HUES64 (cell line): ENCODE results near the gene EFS. TPM values are rescaled to one million over a fixed set of nuclear protein-coding genes. Genes with fewer than 3 reads are reported as not detected.

Experiments used
- H3K27ac ChIP-seq: 2 replicates; pipeline ENCODE4 v1.7.0; 2013; ENCODE audit warnings: low read depth, low read length, inconsistent platforms
- H3K27me3 ChIP-seq: 2 replicates; pipeline ENCODE4 v1.6.1; 2013; ENCODE audit warnings: mild to moderate bottlenecking, low read length; ENCODE audit not compliant: insufficient read depth
- H3K36me3 ChIP-seq: 2 replicates; pipeline ENCODE4 v1.6.1; 2013; ENCODE audit warnings: mild to moderate bottlenecking, low read length; ENCODE audit not compliant: insufficient read depth
- H3K4me1 ChIP-seq: 2 replicates; pipeline ENCODE4 v1.6.1; 2013; ENCODE audit warnings: mild to moderate bottlenecking, low read length, moderate library complexity; ENCODE audit not compliant: insufficient read depth
- H3K4me3 ChIP-seq: 2 replicates; pipeline ENCODE4 v1.5.1; 2013; ENCODE audit warnings: mild to moderate bottlenecking, low read length, moderate library complexity
- H3K9ac ChIP-seq: 2 replicates; pipeline ENCODE4 v1.6.1; 2013; ENCODE audit warnings: mild to moderate bottlenecking, low read depth, low read length
- H3K9me3 ChIP-seq: 2 replicates; pipeline ENCODE4 v1.6.1; 2013; ENCODE audit warnings: low read depth, low read length; ENCODE audit not compliant: insufficient read depth
- WGBS: fragments of 150-250, 120-280 bp; methylation state at CpG from one replicate; pipeline ENCODE4 v1.1.7; 2013; ENCODE audit warnings: missing lambda C conversion rate; 5-methylcytosine and 5-hydroxymethylcytosine counted together
- polyA plus RNA-seq, 2 experiments: library from polyadenylated mRNA; stranded (reverse); fragments of 50-300 nt; gene quantifications; one replicate each; pipeline ENCODE4 v1.2.3, GENCODE V29; 2013

The EFS gene, protein sequence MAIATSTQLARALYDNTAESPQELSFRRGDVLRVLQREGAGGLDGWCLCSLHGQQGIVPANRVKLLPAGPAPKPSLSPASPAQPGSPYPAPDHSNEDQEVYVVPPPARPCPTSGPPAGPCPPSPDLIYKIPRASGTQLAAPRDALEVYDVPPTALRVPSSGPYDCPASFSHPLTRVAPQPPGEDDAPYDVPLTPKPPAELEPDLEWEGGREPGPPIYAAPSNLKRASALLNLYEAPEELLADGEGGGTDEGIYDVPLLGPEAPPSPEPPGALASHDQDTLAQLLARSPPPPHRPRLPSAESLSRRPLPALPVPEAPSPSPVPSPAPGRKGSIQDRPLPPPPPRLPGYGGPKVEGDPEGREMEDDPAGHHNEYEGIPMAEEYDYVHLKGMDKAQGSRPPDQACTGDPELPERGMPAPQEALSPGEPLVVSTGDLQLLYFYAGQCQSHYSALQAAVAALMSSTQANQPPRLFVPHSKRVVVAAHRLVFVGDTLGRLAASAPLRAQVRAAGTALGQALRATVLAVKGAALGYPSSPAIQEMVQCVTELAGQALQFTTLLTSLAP
- 29.7 TPM for polyA plus RNA-seq (2013, experiment 1 of 2)
- polyA plus RNA-seq (2013, experiment 2 of 2) = 35.8 TPM

DNA sequence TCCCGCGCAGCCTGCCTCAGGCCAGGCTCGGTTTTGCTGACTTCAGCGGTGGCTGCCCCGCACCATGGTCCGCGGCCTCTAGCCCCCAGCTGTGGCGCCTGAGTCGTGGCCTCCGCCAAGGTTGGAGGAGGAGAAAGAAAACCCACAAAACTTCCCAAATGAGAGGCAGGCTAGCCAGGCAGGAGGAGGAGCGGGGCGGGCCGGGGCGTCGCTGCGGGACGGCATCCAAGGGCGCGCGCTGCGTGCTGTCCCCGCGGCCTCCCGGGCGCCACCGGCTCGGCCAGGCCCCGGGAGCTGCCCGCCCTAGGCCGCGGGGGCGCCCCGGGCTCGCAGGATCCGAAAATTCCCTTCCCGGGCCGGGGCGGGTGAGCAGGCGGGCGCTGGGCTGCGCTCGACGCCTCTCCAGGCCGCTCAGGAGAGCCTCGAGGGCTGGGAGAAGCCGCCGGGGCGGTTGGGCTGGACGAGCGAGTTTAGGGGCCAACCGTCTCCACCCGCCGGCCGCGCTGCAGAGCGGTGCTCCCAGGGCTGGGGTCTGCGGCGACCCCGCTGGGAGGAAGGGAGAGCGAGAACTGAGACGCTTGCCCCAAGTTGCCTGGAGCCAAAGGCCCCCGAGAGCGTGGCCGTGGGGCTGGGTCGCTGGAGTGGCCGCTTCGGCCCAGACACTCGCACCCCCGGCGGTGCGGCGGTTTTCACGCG, at the start of gene EFS:
Gene EFS, minus strand, starts transcription at position 137 of the 696 bp plus-strand sequence. CDS start 147 bp downstream, outside the sequence.
- Histone ChIP-seq H3K4me3 (peak within 1 kb of the TSS; percentile 76), H3K9me3 (no peaks in the 10 kb centered on the region), H3K27me3 (peaks cover 14% of the 10 kb centered on the region), H3K27ac (peak within 1 kb of the TSS; percentile 86), H3K4me1 (peaks cover 13% of the 10 kb centered on the region), H3K9ac (peak within 1 kb of the TSS; percentile 84), H3K36me3 (peaks cover 9% of the 10 kb centered on the region; the same call in 1 of the 2 replicates)
- under 1% methylated on average over 74 of the region's 74 CpGs for WGBS

DNA sequence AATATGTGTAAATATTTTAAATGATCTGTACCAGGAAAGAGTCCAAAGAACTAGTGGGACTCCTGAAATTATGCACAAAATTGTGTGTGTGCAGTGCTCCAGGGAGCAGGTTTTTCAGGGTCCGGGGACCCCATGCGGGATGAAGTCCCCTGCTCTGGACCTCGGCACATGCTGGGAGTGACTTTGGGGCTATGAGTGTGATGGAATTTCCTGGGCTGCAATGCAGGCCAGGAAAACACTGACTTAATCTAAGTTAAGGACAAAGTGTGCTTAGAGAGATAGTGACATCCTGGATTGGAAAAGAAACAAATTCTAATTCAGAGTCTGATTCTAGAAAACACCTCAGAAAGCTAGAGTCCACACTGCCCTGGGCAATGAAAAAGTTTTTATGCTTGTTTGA, 49.3 kb upstream of the EFS start:
- Histone ChIP-seq H3K27me3 (peaks cover 3% of the 10 kb centered on the region; the same call in 1 of the 2 replicates), H3K4me3 (no peak overlapping the region), H3K36me3 (no peaks in the 10 kb centered on the region), H3K4me1 (no peaks in the 10 kb centered on the region), H3K9me3 (no peaks in the 10 kb centered on the region), H3K9ac (no peak overlapping the region), H3K27ac (no peak overlapping the region)
- WGBS = 94% methylated on average over 3 of the region's 3 CpGs

DNA sequence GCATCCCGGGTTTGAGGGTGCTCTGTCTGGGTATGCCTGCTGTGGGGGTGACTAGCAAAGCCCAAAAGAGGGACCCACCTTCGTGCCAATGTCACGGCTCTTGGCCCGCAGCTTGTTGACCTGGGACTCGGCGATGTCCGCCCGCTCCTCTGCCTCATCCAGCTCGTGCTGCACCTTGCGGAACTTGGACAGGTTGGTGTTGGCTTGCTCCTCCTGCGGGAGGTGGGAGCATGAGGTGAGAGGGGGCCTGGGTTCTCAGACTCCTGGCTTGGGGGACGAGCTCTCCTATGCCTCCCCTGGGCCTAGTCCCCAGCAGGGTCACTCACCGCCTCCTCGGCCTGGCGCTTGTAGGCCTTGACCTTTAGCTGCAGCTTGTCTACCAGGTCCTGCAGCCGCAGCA, 48.7 kb upstream of the EFS start:
- WGBS = 94% methylated on average over 16 of the region's 16 CpGs
- no peaks in the 10 kb centered on the region for H3K9me3 ChIP-seq
- H3K4me3 ChIP-seq = no peak overlapping the region
- H3K4me1 ChIP-seq = no peaks in the 10 kb centered on the region
- no peaks in the 10 kb centered on the region for H3K27me3 ChIP-seq
- no peak overlapping the region for H3K9ac ChIP-seq
- H3K36me3 ChIP-seq = no peaks in the 10 kb centered on the region
- H3K27ac ChIP-seq = no peak overlapping the region

DNA sequence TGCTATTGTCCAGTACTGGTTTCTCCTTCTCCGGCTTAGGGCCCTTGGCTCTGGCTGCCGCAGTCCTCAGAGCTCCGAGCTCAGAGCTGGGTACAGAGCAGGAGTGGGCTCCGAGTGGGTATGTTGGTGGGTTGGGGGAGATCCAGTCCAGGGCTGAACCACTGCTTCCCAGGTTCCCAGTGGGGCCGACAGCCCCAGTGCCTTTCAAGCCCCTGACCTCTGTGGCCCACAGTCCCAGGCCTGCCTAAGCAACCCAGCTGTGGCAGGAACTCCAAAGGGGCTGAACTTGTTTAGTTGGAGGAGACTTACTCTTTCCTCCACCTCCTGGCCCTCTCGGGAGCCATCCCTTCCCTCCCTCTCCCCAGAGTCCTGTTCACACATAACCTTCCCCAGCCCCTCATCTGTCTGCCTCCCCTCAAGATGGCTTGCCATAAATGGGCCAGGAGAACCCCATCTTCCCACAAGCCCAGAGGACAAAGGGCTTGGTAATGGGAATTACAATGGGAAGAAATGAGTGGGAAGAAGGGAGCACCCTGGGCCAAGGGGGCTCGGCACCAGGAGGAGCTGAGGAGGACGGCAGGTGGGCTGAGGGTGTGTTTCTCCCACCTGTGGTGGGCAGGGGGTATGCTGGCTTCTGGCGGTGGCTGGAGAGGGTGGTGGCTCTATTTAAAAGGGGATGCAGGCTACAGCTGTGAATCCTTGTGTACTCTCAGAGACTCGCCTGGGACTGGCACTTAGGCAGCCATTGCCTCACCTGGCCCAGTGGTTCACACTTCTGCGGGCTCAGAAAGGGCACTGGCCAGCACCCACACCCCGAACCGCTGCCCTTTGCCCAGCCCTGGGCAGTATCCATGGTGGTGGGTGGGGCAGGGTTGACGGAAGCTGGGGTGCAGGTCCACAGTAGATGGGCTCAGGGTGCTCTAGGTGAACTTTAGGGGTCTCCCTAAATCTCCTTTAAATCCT, 46.9 kb upstream of the EFS start:
- Histone ChIP-seq H3K4me1 (no peaks in the 10 kb centered on the region), H3K9me3 (no peaks in the 10 kb centered on the region), H3K9ac (no peak overlapping the region), H3K27me3 (no peaks in the 10 kb centered on the region), H3K4me3 (no peak overlapping the region), H3K36me3 (no peaks in the 10 kb centered on the region), H3K27ac (no peak overlapping the region)
- WGBS = 88% methylated on average over 14 of the region's 14 CpGs

DNA sequence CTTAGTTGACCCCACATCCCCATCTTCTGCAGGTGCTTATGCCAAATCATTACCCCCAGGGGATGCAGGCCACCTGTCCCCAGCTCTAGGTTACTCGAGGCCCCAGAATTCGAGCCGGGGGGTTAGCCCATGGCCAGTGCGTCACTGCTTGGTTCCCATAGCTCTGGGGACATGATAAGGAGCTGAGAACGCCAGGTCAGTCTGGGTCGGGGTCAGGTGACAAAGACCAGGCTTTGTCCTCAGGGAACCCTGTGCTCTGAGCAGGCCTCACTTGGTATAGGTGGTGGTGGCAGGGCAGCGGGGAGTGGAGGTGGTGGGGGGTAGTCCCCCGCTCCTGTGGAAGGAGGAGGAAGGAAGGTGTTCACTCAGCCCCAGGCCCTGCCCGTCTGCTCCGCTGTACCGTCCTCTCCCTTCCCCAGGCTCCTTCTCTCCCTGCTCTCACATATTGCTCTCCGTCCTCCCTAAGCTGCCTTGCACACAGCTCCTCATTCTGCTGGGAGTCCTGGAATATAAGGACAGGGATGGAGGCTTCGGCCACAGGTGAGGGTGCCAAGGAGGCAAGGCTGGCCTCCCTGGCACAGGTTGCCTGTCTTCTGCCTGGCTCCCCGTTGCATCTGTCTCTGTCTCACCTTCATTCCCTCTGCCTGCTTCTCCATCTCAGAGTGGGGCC, 45.1 kb upstream of the EFS start:
- whole genome bisulfite sequencing = 91% methylated on average over 12 of the region's 14 CpGs

DNA sequence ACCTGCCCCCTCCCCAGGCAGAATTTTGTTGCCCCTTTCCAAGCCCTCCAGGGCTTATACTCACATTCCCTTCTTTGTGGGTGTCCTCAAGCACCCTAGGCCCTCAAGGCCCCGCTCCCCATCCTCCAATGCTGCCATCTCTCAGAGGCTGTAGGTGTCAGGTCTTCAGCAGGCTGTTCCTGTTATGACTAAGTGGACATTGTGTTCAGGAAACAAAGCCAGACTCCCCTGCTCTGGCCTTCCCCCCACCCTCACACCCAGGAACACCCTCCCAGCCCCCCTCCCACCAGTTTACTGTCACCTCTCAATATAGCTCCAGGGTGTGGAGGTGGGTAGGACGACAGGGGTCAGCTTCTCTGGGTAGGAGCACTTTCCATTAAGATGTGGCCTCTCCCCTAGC, 44.5 kb upstream of the EFS start:
- H3K27me3 ChIP-seq = no peaks in the 10 kb centered on the region
- no peaks in the 10 kb centered on the region for H3K36me3 ChIP-seq
- no peaks in the 10 kb centered on the region for H3K4me1 ChIP-seq
- H3K27ac ChIP-seq = no peak overlapping the region
- H3K9ac ChIP-seq = no peak overlapping the region
- H3K9me3 ChIP-seq = no peaks in the 10 kb centered on the region
- 93% methylated on average over 1 of the region's 2 CpGs for WGBS
- H3K4me3 ChIP-seq = no peak overlapping the region

More for the DNA sequence above, 45.1 kb upstream of the EFS start:
- no peaks in the 10 kb centered on the region for H3K4me1 ChIP-seq
- H3K27ac ChIP-seq = no peak overlapping the region
- H3K4me3 ChIP-seq = no peak overlapping the region
- no peaks in the 10 kb centered on the region for H3K27me3 ChIP-seq
- H3K9me3 ChIP-seq = no peaks in the 10 kb centered on the region
- no peaks in the 10 kb centered on the region for H3K36me3 ChIP-seq
- H3K9ac ChIP-seq = no peak overlapping the region

DNA sequence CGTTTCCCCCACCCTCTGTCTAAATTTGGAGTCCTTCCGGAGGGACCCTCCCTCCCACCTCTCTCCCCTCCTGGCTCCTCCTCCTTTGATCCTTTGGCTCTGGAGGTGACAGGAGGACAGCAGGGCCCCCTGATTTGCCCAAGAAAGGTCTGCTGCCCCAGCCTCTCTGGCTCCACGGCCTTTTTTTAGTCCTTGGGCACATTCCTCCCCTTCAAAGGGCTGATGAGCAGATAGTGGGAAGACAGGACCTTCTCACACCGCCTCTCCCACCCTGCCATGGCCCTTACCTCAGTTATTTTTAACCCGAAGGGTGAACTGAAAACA, 43.3 kb upstream of the EFS start:
- WGBS = 75% methylated on average over 5 of the region's 5 CpGs
- Histone ChIP-seq H3K9me3 (no peaks in the 10 kb centered on the region), H3K27me3 (0 out of 2 replicates have a peak, but pooled peaks cover 3% of the 10 kb centered on the region), H3K27ac (no peak overlapping the region), H3K4me3 (no peak overlapping the region), H3K9ac (no peak overlapping the region), H3K4me1 (no peaks in the 10 kb centered on the region), H3K36me3 (no peaks in the 10 kb centered on the region)

DNA sequence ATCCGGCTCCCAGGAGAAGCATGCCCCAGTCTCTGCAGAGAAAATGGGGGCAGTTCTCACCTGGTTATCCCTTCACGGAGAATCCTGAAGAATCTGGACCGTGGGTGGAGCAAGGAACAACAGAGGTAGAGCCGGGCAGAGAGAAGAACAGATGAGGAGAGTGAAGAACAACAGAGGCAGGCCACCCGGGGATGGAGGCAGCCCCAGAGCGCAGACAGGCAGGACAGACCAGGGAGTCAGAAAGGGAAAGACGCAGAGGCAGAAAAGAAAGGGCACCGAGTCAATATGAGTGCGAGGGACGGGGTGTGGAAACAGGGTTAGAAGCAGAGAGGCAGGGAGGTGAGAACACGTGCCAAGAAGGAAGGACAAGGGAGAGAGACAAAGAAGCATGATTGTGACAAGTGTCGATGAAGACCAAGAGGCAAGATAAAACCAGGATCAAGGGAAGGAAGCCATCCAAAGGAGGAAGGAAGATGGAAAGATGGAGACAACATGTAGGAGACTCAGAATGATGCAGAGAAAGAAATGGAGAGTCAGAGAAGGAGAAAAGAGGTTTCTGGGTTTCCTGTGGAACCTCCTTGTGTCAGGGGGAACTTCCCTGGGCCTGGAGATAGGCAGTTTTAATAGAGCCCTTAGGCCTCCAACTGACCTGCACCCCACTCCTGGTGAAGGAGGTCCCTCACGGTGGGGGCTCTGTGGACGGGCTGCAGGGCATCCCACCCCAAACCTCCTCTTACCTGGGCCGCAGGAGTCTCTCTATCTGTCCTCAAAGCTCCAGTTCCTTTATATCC, 42.7 kb upstream of the EFS start, which contains the start of gene MYH6:
Gene MYH6, minus strand, starts transcription at position 758 of the 791 bp plus-strand sequence. CDS start 1,050 bp downstream, outside the sequence.
- no peak within 1 kb of the TSS for H3K27ac ChIP-seq
- no peaks in the 10 kb centered on the region for H3K36me3 ChIP-seq
- no peaks in the 10 kb centered on the region for H3K4me1 ChIP-seq
- 87% methylated on average over 15 of the region's 15 CpGs for WGBS
- no peaks in the 10 kb centered on the region for H3K9me3 ChIP-seq
- no peak within 1 kb of the TSS for H3K4me3 ChIP-seq
- H3K27me3 ChIP-seq = 0 out of 2 replicates have a peak, but pooled peaks cover 3% of the 10 kb centered on the region
- H3K9ac ChIP-seq = no peak within 1 kb of the TSS

DNA sequence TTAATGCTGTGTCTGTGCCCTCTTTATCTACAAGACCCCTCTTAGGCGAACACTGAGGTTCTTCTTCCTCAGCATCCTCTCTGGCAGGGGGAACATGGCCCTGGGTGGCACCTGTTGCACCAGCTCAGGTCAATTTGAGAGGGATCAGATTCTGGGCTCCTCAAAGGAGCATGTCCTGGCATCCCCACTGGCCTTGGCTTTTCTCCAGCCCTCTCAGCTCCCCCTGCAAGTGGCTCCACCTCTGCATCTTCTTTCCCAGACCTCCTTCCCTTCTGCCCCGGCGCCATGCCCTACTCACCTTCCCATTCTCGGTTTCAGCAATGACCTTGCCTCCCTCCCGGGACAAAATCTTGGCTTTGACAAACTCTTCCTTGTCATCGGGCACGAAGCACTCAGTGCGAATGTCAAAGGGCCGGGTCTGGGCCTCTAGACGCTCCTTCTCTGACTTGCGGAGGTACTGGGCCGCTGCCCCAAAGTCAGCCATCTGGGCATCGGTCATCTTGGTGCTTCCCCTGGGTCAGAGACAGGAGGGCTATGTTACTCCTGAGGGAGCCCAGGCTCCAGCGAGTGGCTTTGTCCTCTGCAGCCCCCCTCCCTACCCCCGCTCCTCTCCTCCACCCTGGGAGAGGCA, 41.9 kb upstream of the EFS start:
- no peak overlapping the region for H3K27ac ChIP-seq

More for the DNA sequence above, 41.9 kb upstream of the EFS start:
- Histone ChIP-seq H3K9ac (no peak overlapping the region), H3K4me3 (no peak overlapping the region), H3K27me3 (0 out of 2 replicates have a peak, but pooled peaks cover 3% of the 10 kb centered on the region), H3K4me1 (no peaks in the 10 kb centered on the region), H3K36me3 (no peaks in the 10 kb centered on the region), H3K9me3 (no peaks in the 10 kb centered on the region)
- WGBS = 89% methylated on average over 15 of the region's 15 CpGs
